DOHH2 (cell line): ENCODE data around the gene CFAP43.

Experiments
- H3F3A ChIP-seq: fragments of 200-600 bp; sonication (generic), shearing (Covaris generic); 2 replicates; pipeline ENCODE4 v1.6.0; 2016; ENCODE audit warnings: antibody characterized with exemption, mild to moderate bottlenecking; ENCODE audit not compliant: control insufficient read depth, insufficient read depth
- H3K27ac ChIP-seq: fragments of 200-600 bp; sonication (generic); 2 replicates; pipeline ENCODE4 v1.5.1; 2014; ENCODE audit warnings: low read depth, mild to moderate bottlenecking, low read length, moderate library complexity
- H3K27me3 ChIP-seq: fragments of 200-600 bp; sonication (generic); 2 replicates; pipeline ENCODE4 v1.6.1; 2014; ENCODE audit warnings: mild to moderate bottlenecking, low read length, mixed read lengths; ENCODE audit not compliant: control insufficient read depth
- H3K36me3 ChIP-seq: fragments of 200-600 bp; sonication (generic); 2 replicates; pipeline ENCODE4 v1.6.1; 2014; ENCODE audit warnings: mild to moderate bottlenecking, low read length, moderate library complexity, mixed read lengths; ENCODE audit not compliant: control insufficient read depth
- H3K4me1 ChIP-seq: fragments of 200-600 bp; sonication (generic); 2 replicates; pipeline ENCODE4 v1.6.1; 2014; ENCODE audit warnings: mild to moderate bottlenecking, low read length, mixed read lengths; ENCODE audit not compliant: control insufficient read depth
- H3K4me2 ChIP-seq: fragments of 200-600 bp; sonication (generic); 2 replicates; pipeline ENCODE4 v1.6.0; 2014; ENCODE audit warnings: mild to moderate bottlenecking, low read length, moderate library complexity
- H3K4me3 ChIP-seq: fragments of 200-600 bp; sonication (generic); 2 replicates; pipeline ENCODE4 v1.5.1; 2014; ENCODE audit warnings: mild to moderate bottlenecking, low read length, mixed read lengths
- H3K79me2 ChIP-seq: fragments of 200-600 bp; sonication (generic); 2 replicates; pipeline ENCODE4 v1.6.1; 2014; ENCODE audit warnings: mild to moderate bottlenecking, low read length, mixed read lengths; ENCODE audit not compliant: control insufficient read depth
- H3K9me2 ChIP-seq: fragments of 200-600 bp; sonication (generic); replicated peaks from 2 replicates; pipeline ENCODE4 v1.6.1; 2014; ENCODE audit warnings: mild to moderate bottlenecking, low read length, mixed read lengths; ENCODE audit not compliant: control insufficient read depth
- H3K9me3 ChIP-seq: fragments of 200-600 bp; sonication (generic); 2 replicates; pipeline ENCODE4 v1.6.1; 2014; ENCODE audit warnings: antibody characterized with exemption, low read length, mixed read lengths; ENCODE audit not compliant: control insufficient read depth, insufficient read depth
- H4K20me1 ChIP-seq: fragments of 200-600 bp; sonication (generic); 2 replicates; pipeline ENCODE4 v1.6.0; 2014; ENCODE audit warnings: low read depth, mild to moderate bottlenecking, antibody characterized with exemption, low read length, moderate library complexity; ENCODE audit not compliant: control insufficient read depth, insufficient read depth
- EZH2phosphoT487 ChIP-seq: fragments of 200-600 bp; sonication (generic); IDR thresholded peaks from 2 replicates; pipeline ENCODE4 v1.6.1; 2017; ENCODE audit warnings: borderline replicate concordance, mild to moderate bottlenecking, antibody characterized with exemption, low read length, moderate library complexity, mixed read lengths
- TF ChIP-seq, protein P1 (sequence below): fragments of 200-600 bp; sonication (generic); IDR thresholded peaks from one replicate; pipeline ENCODE4 v1.5.1; 2014; ENCODE audit warnings: antibody characterized with exemption, mild to moderate bottlenecking, low read depth, low read length; ENCODE audit not compliant: poor library complexity, severe bottlenecking

The CFAP43 gene

DNA sequence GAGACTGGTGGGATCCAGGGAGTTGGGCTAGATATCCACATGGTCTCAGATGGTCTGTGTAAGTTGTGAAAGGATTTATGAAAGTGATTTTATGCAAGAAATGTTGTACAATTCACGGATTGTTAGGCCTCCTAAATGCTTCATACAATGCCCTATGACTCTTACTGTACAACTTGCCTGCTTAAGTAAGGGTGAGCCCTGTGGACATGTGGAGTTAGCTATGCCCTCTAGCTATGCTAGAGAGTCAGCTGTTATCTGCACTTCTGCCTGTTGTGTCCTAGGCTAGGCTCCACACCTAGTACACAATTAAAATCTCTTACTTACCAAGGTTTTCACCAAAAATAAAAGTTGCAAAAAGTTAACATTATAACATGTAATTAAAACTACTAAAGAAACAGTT is 1.7 kb upstream of the CFAP43 start:
- TF ChIP-seq, protein P1, sequence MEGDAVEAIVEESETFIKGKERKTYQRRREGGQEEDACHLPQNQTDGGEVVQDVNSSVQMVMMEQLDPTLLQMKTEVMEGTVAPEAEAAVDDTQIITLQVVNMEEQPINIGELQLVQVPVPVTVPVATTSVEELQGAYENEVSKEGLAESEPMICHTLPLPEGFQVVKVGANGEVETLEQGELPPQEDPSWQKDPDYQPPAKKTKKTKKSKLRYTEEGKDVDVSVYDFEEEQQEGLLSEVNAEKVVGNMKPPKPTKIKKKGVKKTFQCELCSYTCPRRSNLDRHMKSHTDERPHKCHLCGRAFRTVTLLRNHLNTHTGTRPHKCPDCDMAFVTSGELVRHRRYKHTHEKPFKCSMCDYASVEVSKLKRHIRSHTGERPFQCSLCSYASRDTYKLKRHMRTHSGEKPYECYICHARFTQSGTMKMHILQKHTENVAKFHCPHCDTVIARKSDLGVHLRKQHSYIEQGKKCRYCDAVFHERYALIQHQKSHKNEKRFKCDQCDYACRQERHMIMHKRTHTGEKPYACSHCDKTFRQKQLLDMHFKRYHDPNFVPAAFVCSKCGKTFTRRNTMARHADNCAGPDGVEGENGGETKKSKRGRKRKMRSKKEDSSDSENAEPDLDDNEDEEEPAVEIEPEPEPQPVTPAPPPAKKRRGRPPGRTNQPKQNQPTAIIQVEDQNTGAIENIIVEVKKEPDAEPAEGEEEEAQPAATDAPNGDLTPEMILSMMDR, result no peak
- TF ChIP-seq EZH2phosphoT487, result no peak
- Histone ChIP-seq H3K79me2 (no peaks in the 10 kb centered on the region), H3K4me3 (no peak overlapping the region), H3K9me2 (no peaks in the 10 kb centered on the region), H3K27me3 (peaks cover 24% of the 10 kb centered on the region), H4K20me1 (no peaks in the 10 kb centered on the region), H3K27ac (no peak overlapping the region), H3K9me3 (peaks cover 7% of the 10 kb centered on the region), H3F3A (no peaks in the 10 kb centered on the region), H3K36me3 (no peaks in the 10 kb centered on the region), H3K4me2 (no peak overlapping the region), H3K4me1 (peaks cover 9% of the 10 kb centered on the region)

DNA sequence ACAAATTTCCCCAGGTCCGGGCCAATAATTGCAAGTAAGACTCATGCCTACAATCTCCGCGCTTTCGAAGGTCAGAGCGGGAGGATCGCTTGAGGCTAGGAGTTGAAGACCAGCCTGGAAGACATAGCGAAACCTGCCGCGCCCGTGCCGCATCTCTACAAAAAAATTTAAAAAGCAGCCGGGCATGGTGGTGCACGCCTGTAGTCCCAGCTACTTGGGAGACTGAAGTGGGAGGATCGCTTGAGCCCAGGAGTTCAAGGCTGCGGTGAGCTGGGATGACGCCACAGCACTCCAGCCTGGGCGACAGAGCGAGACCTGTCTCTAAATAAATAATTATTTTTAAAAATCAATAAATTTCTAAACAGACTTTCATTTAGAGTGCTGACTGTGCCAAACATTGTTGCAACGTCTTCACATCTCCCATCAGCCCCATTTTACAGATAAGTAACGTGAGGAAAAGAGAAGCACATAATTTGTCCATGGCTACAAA is 494 bp upstream of the CFAP43 start:
- peak overlapping the region; percentile 74 for H3K4me3 ChIP-seq
- H3K4me1 ChIP-seq, result peaks cover 9% of the 10 kb centered on the region
- H3K79me2 ChIP-seq, result no peaks in the 10 kb centered on the region
- TF ChIP-seq, protein P1, result no peak
- TF ChIP-seq EZH2phosphoT487, result no peak
- peaks cover 7% of the 10 kb centered on the region for H3K9me3 ChIP-seq
- H3F3A ChIP-seq, result no peaks in the 10 kb centered on the region
- H3K27me3 ChIP-seq, result peaks cover 26% of the 10 kb centered on the region
- H3K27ac ChIP-seq, result no peak overlapping the region
- no peaks in the 10 kb centered on the region for H3K36me3 ChIP-seq
- no peaks in the 10 kb centered on the region for H3K9me2 ChIP-seq
- peak overlapping the region; percentile 80 for H3K4me2 ChIP-seq
- H4K20me1 ChIP-seq, result no peaks in the 10 kb centered on the region

DNA sequence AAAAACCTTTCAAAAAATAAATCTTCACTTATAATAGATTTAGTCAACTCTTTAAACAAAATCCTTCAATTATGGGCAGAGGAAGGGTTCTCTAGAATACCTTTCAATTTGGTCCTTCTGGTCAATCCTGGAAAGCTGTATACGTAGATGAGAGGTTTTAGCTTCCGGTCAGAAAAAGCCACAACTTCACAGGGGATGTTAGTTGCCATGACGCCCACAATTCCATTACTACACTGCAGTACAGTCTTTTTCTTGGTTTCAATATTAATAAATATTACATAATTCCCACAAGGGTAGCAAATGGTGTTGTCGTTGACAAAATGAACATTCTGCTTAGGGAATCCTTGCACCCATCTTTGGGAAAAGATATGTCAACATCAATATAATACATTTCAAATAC is 1.7 kb downstream of the CFAP43 start:
- no peak for TF ChIP-seq EZH2phosphoT487
- TF ChIP-seq, protein P1, result no peak
- Histone ChIP-seq H3K79me2 (no peaks in the 10 kb centered on the region), H3F3A (no peaks in the 10 kb centered on the region), H4K20me1 (no peaks in the 10 kb centered on the region), H3K27ac (no peak overlapping the region), H3K9me3 (peaks cover 7% of the 10 kb centered on the region), H3K4me2 (no peak overlapping the region), H3K9me2 (no peaks in the 10 kb centered on the region), H3K27me3 (peaks cover 21% of the 10 kb centered on the region), H3K36me3 (no peaks in the 10 kb centered on the region), H3K4me3 (no peak overlapping the region), H3K4me1 (peaks cover 9% of the 10 kb centered on the region)

DNA sequence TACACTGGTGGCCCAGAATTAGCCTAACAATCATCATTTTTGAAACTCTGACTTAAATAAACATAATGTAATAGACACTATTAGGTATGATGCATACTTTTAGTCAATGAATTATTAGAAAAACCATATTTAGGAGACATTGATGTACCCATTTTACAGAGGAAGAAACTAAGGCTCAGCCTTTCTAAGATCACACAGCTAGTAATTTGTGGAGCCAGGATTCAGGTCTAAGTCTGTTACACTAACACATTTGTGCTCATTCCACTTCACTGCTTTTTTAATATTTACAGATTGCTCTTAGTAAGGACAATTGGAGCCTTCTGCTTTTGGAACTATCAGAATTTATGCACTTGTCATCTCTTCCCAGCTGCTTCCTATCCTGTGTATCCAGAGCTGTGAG is 8.9 kb downstream of the CFAP43 start:
- no peaks in the 10 kb centered on the region for H3K9me2 ChIP-seq
- no peaks in the 10 kb centered on the region for H4K20me1 ChIP-seq
- no peaks in the 10 kb centered on the region for H3K9me3 ChIP-seq
- H3K27me3 ChIP-seq, result peaks cover 20% of the 10 kb centered on the region
- no peak overlapping the region for H3K4me2 ChIP-seq
- TF ChIP-seq, protein P1, result no peak
- no peak for TF ChIP-seq EZH2phosphoT487
- H3F3A ChIP-seq, result no peaks in the 10 kb centered on the region
- H3K27ac ChIP-seq, result no peak overlapping the region
- no peak overlapping the region for H3K4me3 ChIP-seq
- no peaks in the 10 kb centered on the region for H3K36me3 ChIP-seq
- H3K4me1 ChIP-seq, result no peaks in the 10 kb centered on the region
- no peaks in the 10 kb centered on the region for H3K79me2 ChIP-seq
